H1 (cell line): ENCODE results near the gene CROT. TPM values are rescaled to one million over a fixed set of nuclear protein-coding genes. Genes with fewer than 3 reads are reported as not detected.

Source experiments
- CHD1 ChIP-seq: IDR thresholded peaks from 2 replicates; pipeline ENCODE4 v1.6.1; 2012; ENCODE audit warnings: low read depth, low read length, improper control_type of control experiment
- GTF2F1 ChIP-seq: IDR thresholded peaks from 2 replicates; pipeline ENCODE4 v1.6.1; 2012; ENCODE audit warnings: low read depth, low read length, improper control_type of control experiment, borderline replicate concordance
- NRF1 ChIP-seq: IDR thresholded peaks from 2 replicates; pipeline ENCODE4 v1.6.1; 2011; ENCODE audit warnings: mild to moderate bottlenecking, low read depth, low read length, improper control_type of control experiment
- SP2 ChIP-seq: IDR thresholded peaks from 2 replicates; pipeline ENCODE4 v1.6.1; 2012; ENCODE audit warnings: mild to moderate bottlenecking, low read length, inconsistent platforms
- TEAD4 ChIP-seq: IDR thresholded peaks from 2 replicates; pipeline ENCODE4 v1.6.1; 2012; ENCODE audit warnings: low read depth, low read length, inconsistent platforms, mixed read lengths
- polyA plus RNA-seq, 7 experiments: library from polyadenylated mRNA; depleted of rRNA in 3 of 7; stranded (reverse) in 5 of 7; unstranded in 2 of 7; fragments of >200 nt in 5 of 7; fragments of 200-250 nt in 2 of 7; gene quantifications; 1 replicate in 5 of 7; 2 replicates in 1 of 7; 4 replicates in 1 of 7; pipeline versions ENCODE4 v1.2.1 to v1.2.3, GENCODE V29; 2011 to 2013; ENCODE audit warnings: missing spikeins in 2 of 7, mixed read lengths in 2 of 7
- total RNA-seq: library from RNA; stranded (reverse); fragmentation: NEBNext Ultra II Directional; extraction: Animal tissue kit (Norgen Biotek cat#: 25700); gene quantifications from 2 replicates; pipeline ENCODE4 v1.2.1, GENCODE V29; 2021

Gene CROT
- total and polyA plus RNA-seq, 2 of the 8 experiments (the other 6 are each of a cell fraction or from before 2014, with no cell fraction given), result 2.2 to 5.6 TPM

- TF ChIP-seq GTF2F1 (no peak), CHD1 (no peak), SP2 (no peak), NRF1 (no peak), TEAD4 (no peak)
Measured at GRCh38 chr7:87391020-87391701, 45.7 kb downstream of the CROT start (continued).
